Stomach (tissue), 4 donors: ENCODE results near the gene HSD17B12.

Experiments
- POLR2A ChIP-seq, 4 donors: fragments of 450-650 bp; IDR thresholded peaks; one replicate each; pipeline ENCODE4 v1.6.1; 2016; ENCODE audit warnings: antibody characterized with exemption in 4 of 4, control low read depth in 2 of 4, mild to moderate bottlenecking in 1 of 4, moderate library complexity in 1 of 4
- TF ChIP-seq, protein P1 (sequence below), 7 experiments: fragments of 450-650 bp in 4 of 7; fragments of 200-600 bp in 3 of 7; sonication (generic) in 3 of 7; IDR thresholded peaks; one replicate each; pipeline ENCODE4 v1.5.1; 2016 to 2019; ENCODE audit warnings: antibody characterized with exemption in 7 of 7, control low read depth in 2 of 7, mild to moderate bottlenecking in 1 of 7

DNA sequence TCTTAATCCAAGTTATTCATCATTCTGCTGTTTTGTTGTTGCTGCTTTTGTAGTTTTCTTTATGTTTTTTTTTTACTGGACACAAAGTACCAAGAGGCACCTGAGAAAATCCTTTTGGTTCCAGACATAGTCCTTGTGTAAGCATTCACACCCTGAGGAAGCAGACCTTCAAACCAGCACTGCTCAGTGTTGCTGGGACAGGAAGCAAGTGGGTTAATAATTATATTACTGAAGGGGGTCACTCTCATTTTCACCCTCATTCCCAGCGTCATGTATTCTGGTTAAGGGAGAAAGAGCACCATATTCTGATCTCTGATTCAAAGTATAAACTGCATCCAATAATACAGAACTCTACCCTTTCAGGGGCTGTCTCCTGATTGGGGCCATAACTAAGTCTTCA lies 194.2 kb downstream of the HSD17B12 start:
- TF ChIP-seq POLR2A (IDR thresholded peaks at IDR 0.05): no peak
- TF ChIP-seq, protein P1, sequence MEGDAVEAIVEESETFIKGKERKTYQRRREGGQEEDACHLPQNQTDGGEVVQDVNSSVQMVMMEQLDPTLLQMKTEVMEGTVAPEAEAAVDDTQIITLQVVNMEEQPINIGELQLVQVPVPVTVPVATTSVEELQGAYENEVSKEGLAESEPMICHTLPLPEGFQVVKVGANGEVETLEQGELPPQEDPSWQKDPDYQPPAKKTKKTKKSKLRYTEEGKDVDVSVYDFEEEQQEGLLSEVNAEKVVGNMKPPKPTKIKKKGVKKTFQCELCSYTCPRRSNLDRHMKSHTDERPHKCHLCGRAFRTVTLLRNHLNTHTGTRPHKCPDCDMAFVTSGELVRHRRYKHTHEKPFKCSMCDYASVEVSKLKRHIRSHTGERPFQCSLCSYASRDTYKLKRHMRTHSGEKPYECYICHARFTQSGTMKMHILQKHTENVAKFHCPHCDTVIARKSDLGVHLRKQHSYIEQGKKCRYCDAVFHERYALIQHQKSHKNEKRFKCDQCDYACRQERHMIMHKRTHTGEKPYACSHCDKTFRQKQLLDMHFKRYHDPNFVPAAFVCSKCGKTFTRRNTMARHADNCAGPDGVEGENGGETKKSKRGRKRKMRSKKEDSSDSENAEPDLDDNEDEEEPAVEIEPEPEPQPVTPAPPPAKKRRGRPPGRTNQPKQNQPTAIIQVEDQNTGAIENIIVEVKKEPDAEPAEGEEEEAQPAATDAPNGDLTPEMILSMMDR (IDR thresholded peaks at IDR 0.05): no peak
